Natural killer cell (primary cell): ENCODE data around the gene PLEKHA5. TPM values are rescaled to one million over a fixed set of nuclear protein-coding genes. Genes with fewer than 3 reads are reported as not detected.

ENCODE experiments used
- ATAC-seq, 3 donors: fragments of 150-1000 bp in 2 of 3; fragments of 200-7000 bp in 1 of 3; cut with Tn5 transposase; 1 replicate in 1 of 3; 2 replicates in 2 of 3; pipeline ENCODE4 v1.10.0; 2021; ENCODE audit warnings: mild to moderate bottlenecking in 2 of 3, moderate library complexity in 2 of 3
- DNase-seq, 2 donors: peaks; one replicate each; pipeline versions ENCODE4 v3.0.0 to v3.0.0-alpha.2; 2013 to 2021; ENCODE audit warnings: mixed read lengths in 1 of 2
- H3K27ac ChIP-seq: one replicate; pipeline ENCODE4 v1.5.1; 2013; ENCODE audit warnings: mild to moderate bottlenecking, low read length
- H3K27me3 ChIP-seq: one replicate; pipeline ENCODE4 v1.6.1; 2013; ENCODE audit warnings: low read length; ENCODE audit not compliant: control insufficient read depth, insufficient read depth
- H3K36me3 ChIP-seq: one replicate; pipeline ENCODE4 v1.6.1; 2013; ENCODE audit warnings: low read length; ENCODE audit not compliant: control insufficient read depth, insufficient read depth
- H3K4me1 ChIP-seq: one replicate; pipeline ENCODE4 v1.6.1; 2013; ENCODE audit warnings: low read length; ENCODE audit not compliant: control insufficient read depth, insufficient read depth
- H3K4me3 ChIP-seq: one replicate; pipeline ENCODE4 v1.5.1; 2013; ENCODE audit warnings: low read length
- H3K9me3 ChIP-seq: one replicate; pipeline ENCODE4 v1.6.1; 2013; ENCODE audit warnings: low read length; ENCODE audit not compliant: control insufficient read depth, insufficient read depth
- H3K27ac Mint-ChIP-seq, 2 donors: one replicate each; pipeline ENCODE4 v1.8.0; 2022; ENCODE audit warnings: mild to moderate bottlenecking in 2 of 2, mixed read lengths in 2 of 2, moderate library complexity in 1 of 2
- H3K27me3 Mint-ChIP-seq, 2 donors: one replicate each; pipeline ENCODE4 v1.8.0; 2022; ENCODE audit warnings: low read depth in 2 of 2, mixed read lengths in 2 of 2
- H3K36me3 Mint-ChIP-seq: one replicate; pipeline ENCODE4 v1.8.0; 2022; ENCODE audit warnings: mixed read lengths
- H3K4me1 Mint-ChIP-seq, 2 donors: one replicate each; pipeline ENCODE4 v1.8.0; 2022; ENCODE audit warnings: mixed read lengths in 2 of 2
- H3K4me3 Mint-ChIP-seq: one replicate; pipeline ENCODE4 v1.8.0; 2022; ENCODE audit warnings: mild to moderate bottlenecking, moderate library complexity, mixed read lengths
- H3K9me3 Mint-ChIP-seq, 2 donors: one replicate each; pipeline ENCODE4 v1.8.0; 2022; ENCODE audit warnings: mixed read lengths in 2 of 2
- CTCF ChIP-seq: fragments of 200-600 bp; IDR thresholded peaks from one replicate; pipeline ENCODE4 v1.8.0; 2022; ENCODE audit warnings: antibody characterized with exemption
- WGBS: methylation state at CpG from one replicate; pipeline ENCODE4 v1.1.7; 2013; ENCODE audit warnings: missing lambda C conversion rate; ENCODE audit not compliant: insufficient coverage; 5-methylcytosine and 5-hydroxymethylcytosine counted together
- intact Hi-C: fragments of 100-400 bp; cut with micrococcal nuclease; formaldehyde crosslinking; loops from one replicate; pipeline ENCODE4 v1.14.2; 2022
- total RNA-seq, 4 donors: library from RNA; stranded (reverse); fragments of 120-200 nt in 1 of 4; gene quantifications; one replicate each; pipeline versions ENCODE4 v1.2.3 to v1.2.4, GENCODE V29; 2013 to 2022

PLEKHA5 gene
- total RNA-seq, 3 donors from 2014 or later (not counting 1 experiment from before 2014, with no cell fraction given): 5.2 to 12.1 (median 7.0) TPM

GRCh38 chr12:19199332-19199731 is 69.8 kb downstream of the PLEKHA5 start:
- H3K27me3 Mint-ChIP-seq: no peaks in the 10 kb centered on the region
- no peak overlapping the region for H3K27ac Mint-ChIP-seq
- no peaks in the 10 kb centered on the region for H3K36me3 Mint-ChIP-seq
- 60% methylated on average over 1 of the region's 1 CpG for WGBS
- H3K9me3 Mint-ChIP-seq: no peaks in the 10 kb centered on the region
- DNase-seq (no peak), ATAC-seq (no peak)
- no peak overlapping the region for H3K4me3 Mint-ChIP-seq
- no peaks in the 10 kb centered on the region for H3K4me1 ChIP-seq
- no peak overlapping the region for H3K4me3 ChIP-seq
- TF ChIP-seq CTCF: no peak
- no peaks in the 10 kb centered on the region for H3K4me1 Mint-ChIP-seq
- H3K27ac ChIP-seq: no peak overlapping the region
- H3K36me3 ChIP-seq: no peaks in the 10 kb centered on the region
- no peaks in the 10 kb centered on the region for H3K27me3 ChIP-seq
- intact Hi-C loops: no loop called here
- H3K9me3 ChIP-seq: no peaks in the 10 kb centered on the region

- no peaks in the 10 kb centered on the region for H3K9me3 Mint-ChIP-seq
- no peaks in the 10 kb centered on the region for H3K4me1 Mint-ChIP-seq
- no peak overlapping the region for H3K27ac Mint-ChIP-seq
- Histone ChIP-seq H3K4me1 (no peaks in the 10 kb centered on the region), H3K27me3 (no peaks in the 10 kb centered on the region), H3K4me3 (no peak overlapping the region), H3K9me3 (no peaks in the 10 kb centered on the region), H3K27ac (no peak overlapping the region), H3K36me3 (no peaks in the 10 kb centered on the region)
- 86% methylated on average over 1 of the region's 1 CpG for WGBS
- no peaks in the 10 kb centered on the region for H3K27me3 Mint-ChIP-seq
- no peak for ATAC-seq
- no peak overlapping the region for H3K4me3 Mint-ChIP-seq
- TF ChIP-seq CTCF: no peak
- H3K36me3 Mint-ChIP-seq: no peaks in the 10 kb centered on the region
- intact Hi-C loops: no loop called here
- DNase-seq: no peak
Observed at GRCh38 chr12:19200261-19200660, 70.7 kb downstream of the PLEKHA5 start.

- Histone ChIP-seq H3K4me3 (no peak overlapping the region), H3K27ac (no peak overlapping the region), H3K27me3 (no peaks in the 10 kb centered on the region), H3K36me3 (no peaks in the 10 kb centered on the region), H3K4me1 (no peaks in the 10 kb centered on the region), H3K9me3 (no peaks in the 10 kb centered on the region)
- no peaks in the 10 kb centered on the region for H3K4me1 Mint-ChIP-seq
- H3K9me3 Mint-ChIP-seq: no peaks in the 10 kb centered on the region
- TF ChIP-seq CTCF: no peak
- DNase-seq: no peak
- intact Hi-C loops: no loop called here
- H3K27ac Mint-ChIP-seq: no peak overlapping the region
- H3K27me3 Mint-ChIP-seq: no peaks in the 10 kb centered on the region
- no peak overlapping the region for H3K4me3 Mint-ChIP-seq
- no peak for ATAC-seq
- 80% methylated on average over 3 of the region's 3 CpGs for WGBS
- H3K36me3 Mint-ChIP-seq: no peaks in the 10 kb centered on the region
Observed at GRCh38 chr12:19201661-19202060, 72.1 kb downstream of the PLEKHA5 start.

- ATAC-seq: no peak
Observed at GRCh38 chr12:19203013-19203412, 73.5 kb downstream of the PLEKHA5 start.

More at GRCh38 chr12:19203013-19203412, 73.5 kb downstream of the PLEKHA5 start:
- Mint-ChIP-seq H3K27ac (no peak overlapping the region), H3K4me1 (no peaks in the 10 kb centered on the region), H3K4me3 (no peak overlapping the region), H3K36me3 (no peaks in the 10 kb centered on the region), H3K27me3 (no peaks in the 10 kb centered on the region), H3K9me3 (no peaks in the 10 kb centered on the region)
- no peak for TF ChIP-seq CTCF
- H3K27me3 ChIP-seq: no peaks in the 10 kb centered on the region
- H3K4me1 ChIP-seq: no peaks in the 10 kb centered on the region
- no peaks in the 10 kb centered on the region for H3K36me3 ChIP-seq
- intact Hi-C loops: no loop called here
- H3K4me3 ChIP-seq: no peak overlapping the region
- H3K9me3 ChIP-seq: no peaks in the 10 kb centered on the region
- no peak for DNase-seq
- H3K27ac ChIP-seq: no peak overlapping the region
- WGBS: 75% methylated on average over 1 of the region's 1 CpG
